ENCODE data around the gene BIN1.

The BIN1 gene

DNA sequence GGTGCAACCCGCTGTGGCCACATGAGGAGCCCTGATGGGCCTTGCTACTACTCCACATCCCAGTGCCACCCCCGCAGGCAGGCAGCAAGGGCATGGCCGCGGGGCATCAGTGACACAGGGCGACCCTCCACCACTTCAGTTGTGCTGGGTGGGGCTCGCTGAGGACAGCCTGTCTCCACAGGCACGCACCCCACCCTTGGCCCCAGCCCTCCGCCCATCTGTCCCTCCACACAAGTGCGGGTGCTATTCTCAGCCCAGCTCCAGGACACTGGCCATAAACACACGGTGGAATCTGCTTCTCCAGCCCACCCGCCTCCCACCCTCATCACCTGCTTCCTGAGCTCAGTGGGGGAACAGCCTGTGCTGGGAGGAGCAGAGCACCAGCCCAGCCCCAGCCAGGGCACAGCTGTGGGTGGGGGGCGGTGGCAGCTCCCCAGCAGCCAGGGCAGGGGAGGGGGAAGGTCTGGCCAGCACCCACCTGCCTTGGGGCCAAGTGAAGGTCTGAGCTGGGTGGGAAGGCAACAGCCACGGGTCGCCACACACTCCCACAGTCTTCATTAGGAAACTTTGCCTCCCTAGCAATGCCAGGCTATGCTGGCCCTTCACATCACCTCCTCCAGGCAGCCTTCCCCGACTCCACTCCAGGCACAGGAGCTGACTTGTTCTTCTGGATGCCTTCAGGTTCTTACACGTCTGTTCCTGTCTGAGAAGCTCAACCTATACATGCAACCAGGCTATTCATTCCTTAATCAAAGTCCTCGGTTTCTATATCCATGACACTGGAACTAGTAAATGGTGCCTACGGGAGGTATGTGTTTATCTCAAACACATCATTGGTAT lies 16.5 kb downstream of the BIN1 start:
- no peak for DNase-seq

- no peak for DNase-seq
Observed at GRCh38 chr2:127089478-127090235, 17.3 kb downstream of the BIN1 start.

DNA sequence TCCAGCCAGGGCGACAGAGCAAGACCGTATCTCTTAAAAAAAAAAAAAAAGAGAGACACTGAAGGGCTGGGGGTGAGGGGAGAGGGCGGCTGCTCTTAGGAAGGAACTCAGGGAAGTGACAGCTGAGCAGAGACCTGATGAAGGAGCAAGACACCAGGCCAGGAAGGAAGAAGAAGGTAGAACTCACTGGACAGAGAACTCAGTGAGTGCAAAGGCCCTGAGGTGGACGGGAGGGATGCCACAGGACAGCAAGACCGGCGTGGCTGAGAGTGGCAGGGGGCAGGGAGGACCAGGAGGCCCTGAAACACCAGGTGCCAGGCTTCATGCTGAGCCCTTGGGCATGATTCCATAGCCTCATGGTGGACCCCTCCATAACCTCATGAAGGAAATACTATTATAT lies 18.2 kb downstream of the BIN1 start:
- DNase-seq, result no peak

DNA sequence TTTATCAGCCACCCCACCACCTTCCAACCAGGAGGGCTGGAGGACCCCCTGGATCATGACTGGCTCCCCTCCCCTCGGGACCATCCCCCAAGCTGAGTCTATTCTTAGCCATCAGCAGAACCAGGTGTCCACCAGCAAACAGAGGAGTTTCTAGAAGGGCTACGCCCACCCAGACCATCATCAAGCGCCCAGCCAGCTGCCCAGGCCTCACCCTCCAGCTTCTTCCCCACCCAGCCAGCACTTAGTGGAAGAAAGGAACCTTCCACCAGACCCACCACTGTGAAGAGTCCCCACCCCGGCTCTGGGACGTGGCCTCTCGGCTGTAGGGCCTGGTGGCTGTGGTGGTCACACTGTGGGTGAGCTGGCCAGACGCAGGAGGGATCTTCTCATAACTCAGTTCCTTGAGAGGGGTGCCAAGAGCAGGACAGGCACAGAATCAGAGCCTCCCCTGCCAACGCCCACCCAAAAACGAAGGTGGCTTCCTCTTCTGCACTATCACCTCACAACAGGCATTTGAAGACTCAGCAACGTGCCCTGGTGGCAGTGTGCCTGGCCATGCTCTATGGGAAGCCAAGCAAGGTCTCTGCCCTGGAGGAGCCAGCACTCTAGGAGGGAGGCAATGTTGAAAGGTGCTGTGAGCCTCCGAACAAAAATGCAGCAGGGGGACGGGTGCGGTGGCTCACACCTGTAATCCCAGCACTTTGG lies 19.0 kb downstream of the BIN1 start:
- no peak for DNase-seq

GRCh38 chr2:127086990-127087790 lies 19.8 kb downstream of the BIN1 start:
- DNase-seq, result peak; percentile 63

DNA sequence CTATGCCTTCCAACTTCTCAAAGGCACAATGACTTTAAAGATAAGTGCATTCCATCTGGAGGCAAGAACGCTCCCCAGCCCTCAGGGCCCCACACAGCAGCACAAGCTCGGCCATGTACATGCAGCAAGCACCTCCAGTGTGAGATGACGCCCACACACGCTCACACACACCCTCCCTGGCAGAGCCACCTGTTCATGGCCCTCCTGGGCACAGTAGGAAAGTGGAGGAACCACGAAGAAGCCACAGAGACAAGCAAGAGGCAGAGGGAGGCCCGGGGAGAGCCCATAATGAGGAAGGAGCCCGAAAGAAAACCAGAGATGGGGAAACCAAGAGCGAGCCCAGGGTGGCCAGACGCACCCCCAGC lies 21.7 kb downstream of the BIN1 start:
- DNase-seq, result no peak

DNA sequence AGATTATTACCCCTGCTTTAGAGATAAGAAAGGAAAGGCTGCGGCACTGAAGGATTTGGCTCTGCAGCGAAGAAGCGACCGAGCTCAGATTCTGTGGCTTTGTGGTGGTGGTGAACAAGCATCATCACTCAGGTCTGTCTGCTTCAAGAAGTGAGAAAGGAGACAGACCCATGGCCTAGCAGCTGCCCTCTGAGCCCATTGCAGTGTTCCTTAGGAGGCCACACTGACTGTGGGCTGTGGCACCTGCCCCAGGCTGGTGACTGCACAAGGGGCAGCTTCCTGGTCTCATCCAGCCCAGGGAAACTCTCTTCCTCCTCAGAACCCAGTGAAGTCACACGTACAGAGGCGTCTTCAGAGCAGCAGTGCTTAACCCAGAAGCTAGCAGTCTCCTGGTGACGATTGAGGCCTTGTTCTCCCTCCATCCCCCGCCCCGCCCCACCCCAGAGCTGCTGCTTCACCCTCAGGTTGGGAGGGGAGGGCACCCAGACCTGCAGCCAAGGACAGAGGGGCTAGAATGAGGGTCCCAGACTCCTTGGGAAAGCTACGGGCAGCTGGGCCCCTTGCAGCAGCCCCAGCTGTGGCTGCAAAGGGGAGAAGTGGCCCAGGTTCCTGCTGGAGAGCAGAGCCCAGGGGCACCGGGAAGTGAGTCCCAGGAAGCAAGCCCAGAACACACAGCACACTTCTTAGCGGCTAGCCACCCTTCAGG lies 22.2 kb downstream of the BIN1 start:
- DNase-seq, result no peak

DNA sequence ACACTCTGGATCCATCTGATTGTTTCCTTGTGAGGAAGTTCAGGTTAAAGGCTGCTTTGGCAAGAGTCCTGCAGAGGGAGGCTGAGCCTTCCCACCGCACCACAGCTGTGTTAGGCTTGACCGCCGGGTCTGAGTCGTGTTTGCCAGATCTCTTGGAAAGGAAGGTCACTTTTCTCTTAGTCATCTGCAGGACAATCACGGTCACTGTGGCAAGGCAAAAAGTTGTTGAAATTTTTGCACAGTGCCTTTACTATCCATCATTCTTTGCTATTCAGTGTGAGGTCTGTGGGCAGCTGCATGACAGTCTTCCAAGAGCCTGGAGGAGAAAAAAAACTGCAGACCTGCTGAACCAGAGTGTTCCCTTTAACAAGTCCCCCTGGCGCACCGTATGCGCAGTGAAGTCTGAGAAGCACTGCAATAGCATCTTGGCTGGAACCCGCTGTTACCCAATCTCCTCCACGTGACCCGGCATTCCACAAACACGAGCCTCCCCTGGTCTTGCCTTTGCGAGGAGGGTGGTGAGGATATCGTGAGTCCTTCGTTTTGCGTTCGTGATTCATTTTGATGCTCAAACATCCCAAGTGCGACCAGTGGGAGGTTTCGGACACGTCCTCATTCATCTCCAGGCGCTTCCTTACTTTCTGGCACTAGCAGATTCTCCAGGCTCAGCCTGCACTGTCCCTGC lies 23.0 kb downstream of the BIN1 start:
- DNase-seq, result peak; percentile 73

DNA sequence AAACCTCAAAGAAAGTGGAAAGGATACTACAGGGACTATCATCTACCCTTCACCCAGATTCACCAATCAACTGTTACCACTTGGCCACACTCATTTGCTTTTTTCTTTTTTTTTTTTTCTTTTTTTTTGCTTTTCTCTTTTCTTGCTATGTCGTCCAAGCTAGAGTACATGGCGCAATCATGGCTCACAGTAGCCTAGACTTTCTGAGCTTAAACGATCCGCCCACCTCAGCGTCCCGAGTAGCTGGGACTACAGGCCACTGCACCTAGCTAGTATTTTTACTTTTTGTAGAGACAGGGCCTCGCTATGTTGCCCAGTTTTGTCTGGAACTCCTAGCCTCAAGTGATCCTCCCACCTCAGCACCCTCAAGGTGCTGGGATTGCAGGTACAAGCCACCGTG lies 24.0 kb downstream of the BIN1 start:
- DNase-seq, result no peak

GRCh38 chr2:127081826-127082633 lies 24.9 kb downstream of the BIN1 start:
- DNase-seq, result no peak

GRCh38 chr2:127080938-127081755 lies 25.8 kb downstream of the BIN1 start:
- peak; percentile 79 for DNase-seq

- DNase-seq, result peak; percentile 62
Observed at GRCh38 chr2:127080226-127080937, 26.6 kb downstream of the BIN1 start.

GRCh38 chr2:127079358-127079920 lies 27.5 kb downstream of the BIN1 start:
- no peak for DNase-seq

DNA sequence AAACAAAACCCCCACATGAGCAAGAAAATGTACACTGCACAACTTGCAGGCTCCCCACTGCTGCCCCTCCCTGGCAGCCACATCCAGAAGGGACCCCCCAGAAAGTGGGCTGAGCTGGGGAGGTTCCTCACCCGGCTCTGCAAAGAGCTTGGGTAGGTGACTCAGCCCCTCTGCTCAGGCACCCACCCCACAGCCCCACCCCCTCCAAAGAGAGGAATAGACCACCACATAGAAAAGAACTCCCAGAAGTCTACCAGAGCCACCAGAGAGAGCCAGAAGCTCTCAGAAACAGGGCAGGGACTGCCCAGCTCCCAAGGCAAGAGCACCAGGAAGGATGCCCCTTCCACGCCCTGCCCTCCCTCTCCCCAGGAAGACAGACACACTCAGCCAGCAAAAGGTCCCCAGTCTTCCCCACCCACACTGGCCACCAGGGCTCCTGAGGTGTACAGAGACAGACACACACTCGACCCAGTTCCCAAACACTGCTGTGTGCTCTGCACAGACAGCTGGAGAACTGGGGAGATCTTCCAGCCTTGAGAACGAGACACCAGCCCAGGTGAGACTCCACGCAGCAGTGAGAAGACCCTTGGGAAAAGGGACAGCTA lies 28.2 kb downstream of the BIN1 start:
- DNase-seq, result no peak

DNA sequence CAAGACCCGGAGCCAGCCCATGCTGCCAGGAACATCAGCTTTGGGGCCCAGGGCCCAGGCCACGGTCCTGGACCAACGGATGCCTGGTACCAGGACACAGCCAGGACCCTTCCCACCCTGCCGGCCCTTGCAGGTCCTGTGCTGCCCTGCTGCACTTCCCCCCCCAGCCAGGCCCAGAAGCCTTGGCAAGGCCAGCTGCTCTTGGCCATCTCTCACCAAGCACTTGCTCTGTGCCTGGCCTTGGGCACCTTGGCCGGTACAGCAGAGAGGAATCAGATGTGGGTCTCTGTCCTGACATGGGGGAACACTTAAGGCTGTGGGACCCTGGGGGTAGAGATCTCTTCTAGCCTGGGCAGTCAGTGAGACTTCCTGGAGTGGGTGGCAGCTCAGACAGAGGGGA lies 28.9 kb downstream of the BIN1 start:
- DNase-seq, result no peak

GRCh38 chr2:127076924-127077323 lies 30.0 kb downstream of the BIN1 start:
- DNase-seq, result no peak

GRCh38 chr2:127076290-127076689 lies 30.7 kb downstream of the BIN1 start:
- no peak for DNase-seq

DNA sequence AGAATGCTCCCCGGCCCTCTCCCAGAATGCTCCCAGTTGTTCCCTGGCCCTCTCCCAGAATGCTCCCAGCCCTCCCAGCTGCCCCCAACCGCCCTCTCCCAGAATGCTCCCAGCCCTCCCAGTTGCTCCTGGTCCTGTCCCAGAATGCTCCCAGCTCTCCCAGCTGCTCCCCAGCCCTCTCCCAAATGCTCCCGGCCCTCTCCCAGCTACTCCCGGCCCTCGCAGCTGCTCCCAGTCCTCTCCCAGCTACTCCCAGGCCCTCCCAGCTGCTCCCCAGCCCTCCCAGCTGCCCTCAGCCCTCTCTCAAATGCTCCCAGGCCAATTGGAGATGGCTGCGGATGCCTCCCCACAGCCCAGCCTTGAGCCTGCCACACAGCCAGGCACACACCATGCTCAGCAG lies 31.1 kb downstream of the BIN1 start:
- DNase-seq, result no peak
